H9 (cell line): ENCODE results near the gene ZNF771. TPM values are rescaled to one million over a fixed set of nuclear protein-coding genes. Genes with fewer than 3 reads are reported as not detected.
A peak's percentile ranks its signal among the peaks of the same experiment; 100 is the strongest.

Experiments used
- DNase-seq: peaks from one replicate; pipeline ENCODE4 v3.0.0-alpha.2; 2017
- H2AFZ ChIP-seq: one replicate; pipeline ENCODE4 v1.6.1; 2013; ENCODE audit warnings: mild to moderate bottlenecking, low read length, control low read depth, moderate library complexity
- H2AK5ac ChIP-seq: 2 replicates; pipeline ENCODE4 v1.6.1; 2013; ENCODE audit warnings: low read length, control low read depth, mixed read lengths; ENCODE audit not compliant: insufficient read length
- H2BK120ac ChIP-seq: one replicate; pipeline ENCODE4 v1.6.1; 2013; ENCODE audit warnings: low read depth, mild to moderate bottlenecking, low read length, control low read depth, inconsistent platforms; ENCODE audit not compliant: poor library complexity, severe bottlenecking
- H2BK12ac ChIP-seq: 2 replicates; pipeline ENCODE4 v1.6.1; 2013; ENCODE audit warnings: low read length, control low read depth, mixed read lengths, low read depth; ENCODE audit not compliant: insufficient read length
- H2BK15ac ChIP-seq: 2 replicates; pipeline ENCODE4 v1.6.1; 2013; ENCODE audit warnings: low read depth, low read length, control low read depth
- H2BK20ac ChIP-seq: one replicate; pipeline ENCODE4 v1.6.1; 2013; ENCODE audit warnings: low read depth, mild to moderate bottlenecking, low read length, control low read depth, inconsistent platforms; ENCODE audit not compliant: poor library complexity, severe bottlenecking
- H2BK5ac ChIP-seq: 2 replicates; pipeline ENCODE4 v1.6.1; 2013; ENCODE audit warnings: low read length, control low read depth, mixed read lengths; ENCODE audit not compliant: insufficient read length
- H3K14ac ChIP-seq: 2 replicates; pipeline ENCODE4 v1.6.1; 2013; ENCODE audit warnings: low read length, control low read depth; ENCODE audit not compliant: insufficient read depth
- H3K18ac ChIP-seq: 2 replicates; pipeline ENCODE4 v1.6.1; 2013; ENCODE audit warnings: low read depth, mild to moderate bottlenecking, mixed read lengths, low read length, control low read depth; ENCODE audit not compliant: insufficient read length
- H3K23ac ChIP-seq: 2 replicates; pipeline ENCODE4 v1.6.1; 2013; ENCODE audit warnings: low read length, control low read depth, mixed read lengths, low read depth; ENCODE audit not compliant: insufficient read length
- H3K23me2 ChIP-seq: 2 replicates; pipeline ENCODE4 v1.6.1; 2013; ENCODE audit warnings: low read depth, mild to moderate bottlenecking, mixed read lengths, low read length, control low read depth; ENCODE audit not compliant: insufficient read length, poor library complexity, severe bottlenecking
- H3K27ac ChIP-seq: 2 replicates; pipeline ENCODE4 v1.5.1; 2013; ENCODE audit warnings: low read length, control low read depth, mixed read lengths, low read depth; ENCODE audit not compliant: insufficient read length
- H3K27me3 ChIP-seq: 2 replicates; pipeline ENCODE4 v1.6.1; 2013; ENCODE audit warnings: low read length, control low read depth, inconsistent platforms; ENCODE audit not compliant: insufficient read depth
- H3K4ac ChIP-seq: 2 replicates; pipeline ENCODE4 v1.6.1; 2013; ENCODE audit warnings: low read depth, mild to moderate bottlenecking, control low read depth, inconsistent platforms, low read length, moderate library complexity
- H3K4me1 ChIP-seq: 2 replicates; pipeline ENCODE4 v1.6.1; 2013; ENCODE audit warnings: low read length, control low read depth, inconsistent platforms; ENCODE audit not compliant: insufficient read depth
- H3K4me2 ChIP-seq: 2 replicates; pipeline ENCODE4 v1.6.1; 2013; ENCODE audit warnings: low read length, control low read depth, mixed read lengths; ENCODE audit not compliant: insufficient read length, insufficient read depth
- H3K56ac ChIP-seq: 2 replicates; pipeline ENCODE4 v1.6.1; 2013; ENCODE audit warnings: low read depth, mild to moderate bottlenecking, mixed read lengths, low read length, control low read depth; ENCODE audit not compliant: insufficient read length
- H3K79me1 ChIP-seq: 2 replicates; pipeline ENCODE4 v1.6.1; 2013; ENCODE audit warnings: low read depth, mild to moderate bottlenecking, moderate library complexity, low read length, control low read depth, inconsistent platforms; ENCODE audit not compliant: insufficient read depth, poor library complexity, severe bottlenecking
- H3K79me2 ChIP-seq: 2 replicates; pipeline ENCODE4 v1.6.1; 2013; ENCODE audit warnings: low read length, control low read depth, inconsistent platforms; ENCODE audit not compliant: insufficient read depth
- H3K9ac ChIP-seq: 2 replicates; pipeline ENCODE4 v1.6.1; 2013; ENCODE audit warnings: low read length, control low read depth, mixed read lengths; ENCODE audit not compliant: insufficient read length; ENCODE audit errors: extremely low read depth
- H3K9me3 ChIP-seq: one replicate; pipeline ENCODE4 v1.6.1; 2013; ENCODE audit warnings: low read depth, low read length, inconsistent platforms; ENCODE audit not compliant: control insufficient read depth
- H3T11ph ChIP-seq: one replicate; pipeline ENCODE4 v1.6.1; 2013; ENCODE audit warnings: mild to moderate bottlenecking, low read length, control low read depth, inconsistent platforms
- H4K20me1 ChIP-seq: one replicate; pipeline ENCODE4 v1.6.1; 2013; ENCODE audit not compliant: control insufficient read depth, insufficient read length, insufficient read depth
- H4K5ac ChIP-seq: 2 replicates; pipeline ENCODE4 v1.6.1; 2013; ENCODE audit warnings: low read depth, mild to moderate bottlenecking, mixed read lengths, low read length, control low read depth; ENCODE audit not compliant: insufficient read length
- H4K8ac ChIP-seq: replicated peaks from 2 replicates; pipeline ENCODE4 v1.6.1; 2013; ENCODE audit warnings: low read length, control low read depth, mixed read lengths, low read depth; ENCODE audit not compliant: insufficient read length
- H4K91ac ChIP-seq: 2 replicates; pipeline ENCODE4 v1.6.1; 2013; ENCODE audit warnings: low read depth, mild to moderate bottlenecking, moderate library complexity, mixed read lengths, low read length, control low read depth; ENCODE audit not compliant: insufficient read length
- H3K27ac Mint-ChIP-seq, 3 experiments: 2 replicates in 2 of 3; 3 replicates in 1 of 3; pipeline ENCODE4 v1.8.0; 2020 to 2021; ENCODE audit warnings: mixed read lengths in 3 of 3, mild to moderate bottlenecking in 1 of 3, moderate library complexity in 1 of 3
- H3K27me3 Mint-ChIP-seq: 2 replicates; pipeline ENCODE4 v1.8.0; 2021; ENCODE audit warnings: low read depth, mild to moderate bottlenecking, moderate library complexity, mixed read lengths
- H3K36me3 Mint-ChIP-seq, 3 experiments: 2 replicates in 2 of 3; 3 replicates in 1 of 3; pipeline ENCODE4 v1.8.0; 2020 to 2021; ENCODE audit warnings: low read depth in 3 of 3, mixed read lengths in 3 of 3; ENCODE audit not compliant: insufficient read depth in 1 of 3
- H3K4me1 Mint-ChIP-seq, 2 experiments: 2 replicates each; pipeline ENCODE4 v1.8.0; 2020; ENCODE audit warnings: mixed read lengths in 2 of 2
- H3K4me3 Mint-ChIP-seq, 2 experiments: 2 replicates in 1 of 2; 3 replicates in 1 of 2; pipeline ENCODE4 v1.8.0; 2020 to 2021; ENCODE audit warnings: mild to moderate bottlenecking in 2 of 2, mixed read lengths in 2 of 2, moderate library complexity in 1 of 2
- H3K9me3 Mint-ChIP-seq, 2 experiments: 2 replicates in 1 of 2; 3 replicates in 1 of 2; pipeline ENCODE4 v1.8.0; 2020; ENCODE audit warnings: mild to moderate bottlenecking in 2 of 2, mixed read lengths in 2 of 2, moderate library complexity in 1 of 2
- WGBS: extraction: QIAGEN DNeasy Blood & Tissue Kit; methylation state at CpG from one replicate; pipeline ENCODE4 v1.1.7; 2013; ENCODE audit warnings: missing lambda C conversion rate, low lambda C conversion rate, mixed read lengths; ENCODE audit not compliant: insufficient read length; ENCODE audit errors: extremely low coverage; 5-methylcytosine and 5-hydroxymethylcytosine counted together
- total RNA-seq: library from RNA; stranded (reverse); gene quantifications from 2 replicates; pipeline ENCODE4 v1.2.1, GENCODE V29; 2021
- TF ChIP-seq, protein P1 (sequence below): fragments of 200-600 bp; sonication (generic); conservative IDR thresholded peaks from 3 replicates; pipeline ENCODE4 v1.8.0; 2021; ENCODE audit warnings: antibody characterized with exemption, mild to moderate bottlenecking

Gene ZNF771
- total RNA-seq, 1 experiment from 2014 or later = 10.5 TPM

DNA sequence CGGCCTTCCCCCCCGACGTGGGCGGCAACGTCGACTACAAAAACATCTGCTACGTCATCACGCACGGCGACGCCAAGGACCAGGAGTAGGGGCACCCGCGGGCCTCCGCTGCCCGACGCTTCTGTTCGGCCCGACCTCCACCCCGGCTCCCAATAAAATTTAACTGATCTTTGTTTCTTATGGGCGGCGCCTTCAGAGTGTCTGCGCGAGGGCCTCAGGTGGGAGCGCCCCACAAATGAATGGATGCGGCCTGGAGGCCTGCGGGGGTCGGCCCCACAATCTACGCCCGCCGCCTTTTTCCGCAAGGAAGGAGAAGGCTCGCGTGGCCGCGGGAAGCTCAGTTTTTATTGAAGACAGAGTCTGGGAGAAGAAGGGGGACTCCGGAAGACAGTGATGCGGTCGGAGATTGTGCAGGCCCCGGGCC lies 29.6 kb upstream of the ZNF771 start:
- no peaks in the 10 kb centered on the region for H3K79me1 ChIP-seq
- H3K79me2 ChIP-seq = no peaks in the 10 kb centered on the region
- no peak overlapping the region for H2AFZ ChIP-seq
- H3T11ph ChIP-seq = no peak overlapping the region
- no peak overlapping the region for H4K5ac ChIP-seq
- no peaks in the 10 kb centered on the region for H3K27me3 ChIP-seq
- no peak overlapping the region for H2BK20ac ChIP-seq
- H3K9ac ChIP-seq = no peak overlapping the region
- no peak overlapping the region for H3K23ac ChIP-seq
- Mint-ChIP-seq H3K36me3 (peaks cover 2 to 4% (median 2%) of the 10 kb centered on the region in 3 experiments; a peak in 4 of 7 replicates), H3K4me3 (peak overlapping the region; percentile 87 to 95), H3K27me3 (no peaks in the 10 kb centered on the region), H3K27ac (peak overlapping the region; percentile 97 to 100 (median 99)), H3K4me1 (peaks cover 20 to 40% of the 10 kb centered on the region in 2 experiments), H3K9me3 (peaks cover 0 to 2% of the 10 kb centered on the region in 2 experiments; a peak in 2 of 5 replicates)
- no CpG with 5 or more reads among the region's 39 CpGs for WGBS
- peaks cover 13% of the 10 kb centered on the region for H3K23me2 ChIP-seq
- no peak overlapping the region for H2AK5ac ChIP-seq
- H4K8ac ChIP-seq = no peak overlapping the region
- H4K20me1 ChIP-seq = no peaks in the 10 kb centered on the region
- peak overlapping the region; percentile 81 for H3K18ac ChIP-seq
- no peak overlapping the region for H3K56ac ChIP-seq
- H3K4me2 ChIP-seq = peak overlapping the region; percentile 55
- H4K91ac ChIP-seq = no peak overlapping the region
- H2BK15ac ChIP-seq = no peak overlapping the region
- H3K9me3 ChIP-seq = no peaks in the 10 kb centered on the region
- peak overlapping the region; percentile 77 for H3K27ac ChIP-seq
- peak overlapping the region; percentile 80; the same call in 1 of the 2 replicates for H3K14ac ChIP-seq
- H2BK120ac ChIP-seq = peak overlapping the region; percentile 67
- TF ChIP-seq, protein P1, sequence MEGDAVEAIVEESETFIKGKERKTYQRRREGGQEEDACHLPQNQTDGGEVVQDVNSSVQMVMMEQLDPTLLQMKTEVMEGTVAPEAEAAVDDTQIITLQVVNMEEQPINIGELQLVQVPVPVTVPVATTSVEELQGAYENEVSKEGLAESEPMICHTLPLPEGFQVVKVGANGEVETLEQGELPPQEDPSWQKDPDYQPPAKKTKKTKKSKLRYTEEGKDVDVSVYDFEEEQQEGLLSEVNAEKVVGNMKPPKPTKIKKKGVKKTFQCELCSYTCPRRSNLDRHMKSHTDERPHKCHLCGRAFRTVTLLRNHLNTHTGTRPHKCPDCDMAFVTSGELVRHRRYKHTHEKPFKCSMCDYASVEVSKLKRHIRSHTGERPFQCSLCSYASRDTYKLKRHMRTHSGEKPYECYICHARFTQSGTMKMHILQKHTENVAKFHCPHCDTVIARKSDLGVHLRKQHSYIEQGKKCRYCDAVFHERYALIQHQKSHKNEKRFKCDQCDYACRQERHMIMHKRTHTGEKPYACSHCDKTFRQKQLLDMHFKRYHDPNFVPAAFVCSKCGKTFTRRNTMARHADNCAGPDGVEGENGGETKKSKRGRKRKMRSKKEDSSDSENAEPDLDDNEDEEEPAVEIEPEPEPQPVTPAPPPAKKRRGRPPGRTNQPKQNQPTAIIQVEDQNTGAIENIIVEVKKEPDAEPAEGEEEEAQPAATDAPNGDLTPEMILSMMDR = no peak
- H2BK5ac ChIP-seq = no peak overlapping the region
- H3K4me1 ChIP-seq = no peaks in the 10 kb centered on the region; the same call in 1 of the 2 replicates
- peak; percentile 93 for DNase-seq
- no peak overlapping the region; the same call in 1 of the 2 replicates for H3K4ac ChIP-seq
- no peak overlapping the region for H2BK12ac ChIP-seq
